Ramos (cell line): Measurements from ENCODE around the gene TCP11X2.
"Not testable (repeated sequence)": the region's sequence is repeated elsewhere in the genome, so short reads cannot be mapped to it uniquely, and the experiment has no call there.

ENCODE experiments used
- in situ Hi-C: fragments of 300-500 bp; cut with MboI; formaldehyde crosslinking; loops from one replicate; pipeline ENCODE4 v1.14.3; 2022; ENCODE audit warnings: low sequenced_read_pairs; ENCODE audit not compliant: unreplicated experiment

TCP11X2 gene

DNA sequence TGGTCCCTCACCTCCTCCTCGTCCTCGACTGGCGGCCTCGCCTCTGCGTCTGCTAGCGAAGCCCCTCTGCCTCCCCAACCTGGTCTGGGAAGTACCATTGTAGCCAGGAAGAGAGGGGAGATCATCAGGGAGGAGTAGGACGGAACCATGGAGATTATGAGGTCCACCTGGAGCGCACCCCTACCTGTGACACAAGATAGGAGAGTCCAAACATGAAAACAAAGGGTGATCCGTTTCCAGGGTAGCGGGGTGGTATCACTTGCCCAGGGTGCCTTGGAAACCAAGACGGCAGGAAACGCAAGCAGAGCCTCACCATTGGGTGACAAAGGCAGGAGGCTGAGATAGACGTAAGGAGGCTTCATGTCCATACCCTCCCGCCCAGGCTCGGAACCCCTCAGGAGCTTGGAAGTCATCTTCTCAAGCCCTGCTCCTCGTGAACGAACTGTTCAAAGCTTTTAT is at the start of gene TCP11X2:
TCP11X2 (minus strand) TSS at position 51 of the 459 bp plus-strand sequence.
- in situ Hi-C loops = not testable (repeated sequence)

DNA sequence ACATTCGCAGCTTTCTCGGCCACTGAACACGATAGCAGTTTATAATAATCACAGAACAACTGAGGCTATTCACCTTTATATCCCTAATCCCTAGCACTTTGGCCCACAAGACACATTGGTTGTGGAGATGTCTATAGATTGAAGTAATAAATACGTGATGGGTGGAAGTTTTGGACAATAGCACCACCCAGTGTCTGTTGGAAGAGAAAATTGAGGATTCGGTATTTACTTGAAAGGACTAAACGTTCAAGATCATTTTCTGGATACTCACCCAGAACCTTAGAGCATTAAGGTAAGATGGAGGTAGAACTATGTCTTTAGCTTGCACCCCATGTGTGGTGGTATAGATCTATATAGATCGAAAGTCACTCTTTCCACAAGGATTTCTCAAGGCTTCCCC is 45.7 kb upstream of the TCP11X2 start:
- in situ Hi-C loops = no loop called here

DNA sequence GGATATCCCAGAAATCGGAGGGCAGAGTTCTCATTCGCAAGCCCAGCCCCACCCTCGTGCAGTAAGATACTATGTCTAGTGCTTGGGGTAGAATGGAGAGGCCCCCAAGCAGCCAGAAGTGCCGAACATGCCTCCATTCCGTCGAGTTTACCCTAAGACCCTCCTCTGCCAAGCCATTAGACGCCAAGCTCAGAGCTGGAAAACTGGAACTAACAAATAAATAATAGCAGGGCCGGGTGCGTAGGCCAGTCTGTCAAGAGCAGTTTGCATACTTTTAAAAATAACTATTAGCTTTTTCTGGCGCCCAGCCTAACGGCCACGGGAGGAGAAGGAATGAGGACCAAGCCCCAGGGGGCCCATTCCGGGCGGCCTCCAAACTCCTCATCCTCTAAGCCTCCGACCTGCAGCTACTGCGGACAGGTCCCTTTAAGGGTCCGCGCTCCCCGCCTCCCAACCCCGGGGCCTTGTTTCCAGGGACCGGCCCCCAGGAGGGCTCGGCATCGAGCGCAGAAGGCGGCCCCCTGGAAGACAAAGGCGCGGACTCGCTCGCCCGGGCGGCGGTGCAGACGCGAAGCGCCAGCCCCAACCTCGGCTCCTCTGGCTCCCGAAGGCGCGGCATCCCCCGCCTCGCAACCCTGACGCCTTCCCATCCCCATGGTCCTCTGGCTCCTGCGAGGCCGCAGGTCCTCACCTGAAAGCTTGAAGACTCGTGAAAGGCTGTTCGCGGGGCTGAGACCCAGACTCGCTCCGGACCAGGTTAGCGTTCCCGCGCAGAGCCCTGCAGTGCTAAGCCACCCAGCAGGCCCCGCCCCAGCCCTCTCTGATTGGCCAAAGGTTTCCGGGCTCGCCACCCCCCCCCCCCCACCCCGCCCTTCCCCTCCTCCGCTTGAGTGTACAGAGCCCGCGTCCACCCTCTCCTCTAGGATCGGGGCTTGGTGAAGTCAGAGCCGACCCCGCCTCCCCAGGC is 44.6 kb upstream of the TCP11X2 start, which contains the start of gene TMSB15A:
TMSB15A (minus strand) TSS at position 765 of the 967 bp plus-strand sequence.
- in situ Hi-C loops = no loop called here

DNA sequence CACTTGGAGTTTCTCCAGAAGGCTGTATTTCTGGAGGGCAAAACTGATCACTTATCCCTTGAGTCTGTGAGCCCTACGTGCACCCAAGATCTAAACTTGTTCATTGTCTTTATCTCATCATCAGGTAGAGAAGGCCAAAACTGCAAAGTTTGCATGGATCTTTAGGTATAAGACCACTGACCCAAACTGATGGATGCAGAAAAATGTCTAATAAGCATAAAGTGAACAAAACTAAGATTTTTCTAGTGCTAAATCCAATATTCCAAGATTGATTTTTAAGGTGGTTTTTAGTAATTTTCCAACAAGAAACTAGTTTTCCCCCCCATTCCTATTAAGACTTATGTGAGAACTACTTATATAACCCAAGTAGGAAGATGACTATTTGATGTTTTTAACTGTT is 42.9 kb upstream of the TCP11X2 start:
- in situ Hi-C loops = no loop called here

DNA sequence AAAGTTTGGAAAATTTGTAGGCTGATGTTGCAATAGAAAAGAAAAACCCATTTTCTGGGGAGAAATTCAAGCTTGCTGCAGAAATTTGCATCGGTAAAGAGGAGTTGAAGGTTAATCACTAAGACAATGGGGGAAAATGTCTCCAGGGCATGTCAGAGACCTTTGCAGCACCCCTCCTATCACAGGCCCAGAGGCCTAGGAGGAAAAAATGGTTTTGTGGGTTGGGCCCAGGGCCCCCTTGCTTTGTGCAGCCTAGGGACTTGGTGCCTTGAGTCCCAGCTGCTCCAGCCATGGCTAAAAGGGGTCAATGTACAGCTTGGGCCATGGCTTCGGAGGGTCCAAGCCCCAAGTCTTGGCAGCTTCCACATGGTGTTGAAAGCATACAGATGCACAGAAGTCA is 27.1 kb upstream of the TCP11X2 start:
- in situ Hi-C loops = no loop called here

DNA sequence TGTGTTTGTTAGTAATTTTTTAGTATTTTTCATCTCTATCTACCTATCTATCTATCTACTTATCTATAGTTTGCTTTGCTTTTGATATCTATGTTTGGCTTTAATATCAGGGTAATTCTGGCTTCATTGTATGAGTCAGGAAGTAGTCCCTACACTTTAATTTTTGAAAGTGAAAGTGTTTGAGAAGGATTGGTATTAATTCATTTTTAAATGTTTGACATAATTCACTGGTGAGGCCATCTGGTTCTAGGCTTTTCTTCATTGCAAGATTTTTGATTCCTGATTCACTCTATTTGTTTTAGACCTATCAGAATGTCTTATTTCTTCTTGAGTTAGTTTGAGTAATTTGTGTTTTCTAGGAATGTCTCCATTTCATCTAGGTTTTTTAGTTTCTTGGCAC is 20.2 kb upstream of the TCP11X2 start:
- in situ Hi-C loops = no loop called here

DNA sequence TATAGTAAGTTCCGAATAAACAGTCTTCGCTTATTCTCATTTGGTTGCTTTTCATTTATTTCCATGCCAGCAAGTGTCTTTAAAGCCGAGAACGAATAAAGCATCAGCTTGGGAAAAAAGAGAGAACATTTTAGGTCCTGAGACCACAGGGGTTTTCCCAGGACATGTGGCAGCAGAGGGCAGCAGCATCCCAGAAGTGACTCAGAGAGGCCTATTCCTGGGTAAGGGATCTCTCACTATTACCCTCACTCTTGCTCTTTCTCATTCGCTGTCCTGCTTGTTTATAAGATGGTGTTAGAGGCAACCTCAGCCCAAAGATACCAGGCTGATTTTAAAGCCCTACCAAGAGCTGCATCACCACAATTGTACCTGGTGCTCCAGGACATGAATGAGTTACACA is 7.2 kb upstream of the TCP11X2 start:
- in situ Hi-C loops = not testable (repeated sequence)

DNA sequence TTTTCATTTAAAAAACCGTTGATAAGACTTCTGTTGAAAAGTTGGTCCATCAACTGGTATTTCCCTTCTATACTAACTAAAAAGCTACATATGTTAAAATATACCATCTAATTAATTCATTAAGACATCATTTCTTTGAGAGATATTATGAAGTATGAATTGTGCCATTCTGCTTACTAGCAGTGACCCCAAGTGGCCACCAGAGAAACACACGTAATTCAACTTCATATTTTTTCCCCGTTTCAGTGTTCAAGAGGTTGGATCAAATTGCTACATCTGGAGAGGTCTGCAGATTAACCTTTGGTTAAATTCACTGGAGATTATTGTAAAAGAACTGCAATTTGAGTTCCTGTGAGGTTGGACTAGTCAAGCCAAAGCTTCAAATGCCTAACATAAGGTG is 1.4 kb downstream of the TCP11X2 start:
- in situ Hi-C loops = not testable (repeated sequence)

DNA sequence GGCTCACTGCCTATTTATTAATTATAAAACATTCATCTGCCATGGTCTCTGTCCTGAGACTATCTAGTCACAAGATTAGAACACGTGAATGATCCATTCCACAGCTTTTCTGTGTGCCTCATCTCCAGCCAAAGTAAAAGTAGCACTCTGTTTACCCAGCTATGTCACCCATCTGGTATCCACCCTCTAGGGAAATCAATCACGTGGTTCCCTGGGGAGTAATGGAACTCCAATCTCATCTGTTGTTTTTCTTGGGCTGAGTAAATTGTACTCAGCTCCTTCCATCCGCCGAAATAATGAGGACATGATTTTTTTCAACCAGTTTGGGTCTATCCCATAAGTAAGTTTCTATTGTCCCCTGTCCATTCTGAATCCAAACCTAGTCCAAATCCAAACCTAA is 13.0 kb downstream of the TCP11X2 start:
- in situ Hi-C loops = not testable (repeated sequence)

DNA sequence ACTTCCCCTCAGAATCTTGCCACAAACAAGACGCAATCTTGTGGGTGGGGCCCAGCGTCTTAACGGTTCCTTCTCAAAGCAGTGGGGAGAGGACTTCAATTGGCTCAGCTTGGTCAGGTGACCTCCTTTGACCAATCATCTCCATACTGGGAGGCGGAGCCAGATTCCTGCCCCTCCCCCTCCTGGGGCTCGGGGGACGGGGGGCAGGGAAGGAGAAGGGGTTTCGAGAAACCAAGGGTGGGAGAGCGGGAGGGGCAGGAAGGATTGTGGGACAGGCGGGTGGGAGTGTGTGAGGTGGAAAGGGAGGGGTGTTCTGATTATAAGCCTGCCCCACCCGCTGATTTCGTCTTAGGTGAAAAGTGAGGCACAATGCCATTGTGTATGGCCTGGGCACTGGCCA is 31.7 kb downstream of the TCP11X2 start, which contains the start of gene NXF2B:
NXF2B (minus strand) TSS at position 101 of the 400 bp plus-strand sequence. CDS start 59,972 bp downstream, outside the sequence.
- in situ Hi-C loops = not testable (repeated sequence)

DNA sequence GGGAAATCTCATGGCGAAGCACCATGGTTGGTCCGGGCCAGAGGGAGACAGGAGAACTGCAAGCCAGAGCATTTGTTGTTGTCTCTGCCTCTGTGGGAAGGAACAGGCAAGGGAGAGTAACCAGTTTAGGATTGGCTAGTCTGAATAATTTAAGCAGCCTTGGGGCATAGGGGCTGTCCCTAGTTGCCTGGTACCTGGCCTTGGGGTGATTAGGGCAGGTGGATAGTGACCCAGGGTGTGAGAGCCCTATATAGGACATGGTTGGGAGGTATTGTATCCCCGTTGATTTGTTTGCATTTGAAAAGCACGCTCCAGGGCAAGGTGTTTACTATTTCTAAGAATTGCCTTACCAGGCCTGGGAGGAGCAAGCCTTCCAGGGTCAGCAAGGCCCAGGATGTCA is 57.1 kb downstream of the TCP11X2 start:
- in situ Hi-C loops = not testable (repeated sequence)
